ENCODE results near the gene DNAJC27.
A peak's percentile ranks its signal among the peaks of the same experiment; 100 is the strongest.
"Not testable (repeated sequence)": the region's sequence is repeated elsewhere in the genome, so short reads cannot be mapped to it uniquely, and the experiment has no call there.

The DNAJC27 gene

GRCh38 chr2:24971536-24972314, at the start of gene DNAJC27:
Gene DNAJC27, minus strand, starts transcription at chr2:24971955. Its CDS starts 51 bp downstream, at chr2:24971904.
- peak; percentile 95 for DNase-seq

DNA sequence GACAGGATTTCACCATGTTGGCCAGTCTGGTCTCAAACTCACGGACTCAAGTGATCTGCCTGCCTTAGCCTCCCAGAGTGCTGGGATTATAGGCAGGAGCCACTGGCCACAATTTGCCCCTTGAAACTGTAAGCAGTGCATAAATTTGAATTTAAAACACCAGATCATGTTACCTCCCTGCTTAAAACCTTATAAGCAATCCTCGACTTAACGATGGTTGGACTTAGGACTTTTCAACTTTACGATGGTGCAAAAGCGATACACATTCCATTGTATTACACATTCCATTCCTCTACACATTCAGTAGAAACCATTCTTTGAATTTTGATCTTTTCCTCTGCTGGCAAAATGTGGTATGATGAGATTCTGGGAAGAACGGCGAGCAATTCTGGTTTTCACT, 46.9 kb upstream of the DNAJC27 start:
- no peak for DNase-seq

DNA sequence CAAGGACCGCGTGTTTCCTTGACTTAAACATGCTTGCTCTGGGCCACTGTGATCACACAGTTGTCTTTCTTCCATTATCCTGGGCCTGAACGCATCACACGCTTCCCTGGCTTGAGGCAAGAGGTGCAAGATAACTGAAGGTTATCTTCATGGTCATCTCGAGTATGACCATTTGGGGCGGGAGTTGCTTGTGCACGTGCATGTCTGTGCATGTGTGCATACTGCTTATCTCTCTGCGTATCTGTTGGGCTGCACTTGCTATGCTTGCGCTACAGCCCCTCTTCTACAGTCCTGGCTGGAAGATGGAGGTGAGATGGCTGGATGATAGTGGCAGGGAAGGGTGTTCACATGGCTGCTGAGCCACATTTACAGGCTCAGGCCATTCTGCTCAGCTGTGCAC, 42.9 kb upstream of the DNAJC27 start:
- DNase-seq = no peak

DNA sequence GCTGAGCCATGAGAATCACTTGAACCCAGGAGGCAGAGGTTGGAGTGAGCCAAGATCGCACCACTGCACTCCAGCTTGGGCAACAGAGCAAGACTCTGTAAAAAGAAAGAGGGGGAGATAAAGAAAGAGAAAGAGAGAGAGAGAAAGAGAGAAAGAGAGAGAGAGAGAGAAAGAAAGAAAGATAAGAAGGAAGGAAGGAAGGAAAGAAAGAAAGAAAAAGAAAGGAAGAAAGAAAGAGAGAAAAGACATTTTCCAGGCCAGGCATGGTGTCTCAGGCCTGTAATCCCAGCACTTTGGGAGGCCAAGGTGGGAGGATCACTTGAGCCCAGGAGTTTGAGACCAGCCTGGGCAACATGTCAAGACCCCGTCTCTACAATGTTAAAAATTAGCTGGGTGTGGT, 39.6 kb upstream of the DNAJC27 start:
- DNase-seq = not testable (repeated sequence)

DNA sequence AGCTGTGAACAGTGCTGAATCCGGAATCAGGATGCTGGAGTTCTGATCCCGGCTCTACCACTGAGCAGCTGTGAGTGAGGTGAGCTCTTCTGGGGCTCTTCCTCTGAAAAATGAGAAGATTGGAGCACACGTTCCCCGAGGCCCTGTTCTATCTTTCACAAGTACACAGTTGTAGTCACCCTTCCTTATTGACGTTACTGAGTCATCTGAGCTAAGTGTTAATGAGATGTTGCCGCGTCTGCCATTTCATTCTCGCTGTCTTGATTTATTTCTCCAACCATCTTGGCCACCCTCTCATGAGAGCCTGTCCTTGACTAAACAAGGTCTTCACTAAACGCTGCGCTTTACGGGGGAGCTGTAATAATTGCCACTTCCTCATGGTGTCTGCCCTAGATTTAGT, 38.2 kb upstream of the DNAJC27 start:
- no peak for DNase-seq

DNA sequence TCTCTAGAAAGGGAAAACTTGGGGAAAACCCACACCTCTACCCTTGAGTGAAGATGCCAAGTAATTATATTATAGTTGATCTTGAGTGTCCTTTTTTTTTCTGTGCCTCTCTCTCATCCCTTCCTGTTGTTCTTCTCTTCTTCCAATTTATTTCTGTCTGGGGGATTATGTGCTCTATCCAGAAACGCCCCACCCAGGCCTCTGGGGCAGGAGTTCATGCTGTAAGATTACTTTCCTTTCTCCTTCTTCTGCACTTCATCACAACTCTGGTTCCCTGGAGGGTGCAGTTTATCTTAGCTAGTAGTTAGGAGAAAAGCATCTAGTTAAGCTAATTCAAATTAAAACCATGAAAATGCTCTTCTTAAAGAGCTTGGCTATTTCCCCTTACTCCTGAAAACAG, 30.3 kb upstream of the DNAJC27 start:
- DNase-seq = no peak

GRCh38 chr2:25001325-25001637, 29.5 kb upstream of the DNAJC27 start:
- DNase-seq = no peak

DNA sequence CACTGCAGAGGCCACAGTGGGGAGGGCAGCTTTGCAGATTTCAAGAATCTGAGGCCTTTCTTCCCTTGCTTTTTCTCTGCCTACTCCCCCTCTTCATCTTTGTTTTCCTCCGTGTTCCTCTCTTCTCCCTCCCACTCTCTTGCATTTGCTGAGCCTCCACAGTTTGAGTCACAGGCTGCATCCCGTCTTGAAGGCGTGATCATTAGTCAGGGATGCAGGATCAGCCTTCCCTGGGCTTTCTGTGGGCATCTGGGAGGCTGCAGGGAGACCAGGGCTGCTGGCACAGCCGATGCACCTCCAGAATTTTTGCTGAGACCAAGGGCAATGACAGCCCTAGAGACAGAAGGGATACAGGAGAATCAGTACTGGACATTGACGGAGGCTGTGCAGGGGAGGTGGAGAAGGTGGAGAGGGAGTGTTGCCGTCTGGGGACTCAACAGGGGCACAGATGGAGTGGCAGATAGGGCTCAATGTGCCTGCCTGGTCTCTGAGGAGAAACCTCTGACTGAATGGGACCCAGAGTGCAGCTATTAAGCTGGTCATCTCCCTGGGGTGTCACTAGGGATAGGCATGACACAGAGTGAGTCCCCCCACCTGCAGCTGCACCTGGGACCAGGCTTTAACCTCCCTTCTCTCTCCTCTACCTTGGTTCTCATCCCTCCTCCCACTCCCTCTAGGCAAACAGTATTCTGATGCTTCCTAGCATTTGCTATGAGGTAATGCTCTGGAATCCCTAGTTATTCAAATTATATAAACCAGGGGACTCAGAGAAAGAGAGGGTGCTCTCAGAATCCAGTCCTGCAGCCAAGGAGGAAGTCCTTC, 29.0 kb upstream of the DNAJC27 start:
- no peak for DNase-seq

DNA sequence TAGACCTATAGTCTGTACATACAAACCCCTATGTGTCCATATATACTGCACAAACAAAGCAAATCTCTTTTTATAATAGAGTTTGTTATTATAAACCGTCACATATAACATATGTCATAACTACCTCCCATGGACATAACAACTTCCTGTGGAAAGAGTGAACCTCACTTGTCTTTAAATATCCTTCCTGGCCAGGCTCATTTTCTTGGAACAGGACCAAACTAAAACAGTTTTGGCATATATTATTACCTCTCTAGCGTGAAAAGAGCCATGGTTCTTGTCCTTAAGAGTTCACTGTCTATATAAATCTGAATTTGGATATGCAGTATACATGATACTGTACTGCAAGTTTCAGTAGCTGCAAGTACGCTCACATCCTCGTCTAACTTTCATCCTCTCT, 28.3 kb upstream of the DNAJC27 start:
- no peak for DNase-seq

DNA sequence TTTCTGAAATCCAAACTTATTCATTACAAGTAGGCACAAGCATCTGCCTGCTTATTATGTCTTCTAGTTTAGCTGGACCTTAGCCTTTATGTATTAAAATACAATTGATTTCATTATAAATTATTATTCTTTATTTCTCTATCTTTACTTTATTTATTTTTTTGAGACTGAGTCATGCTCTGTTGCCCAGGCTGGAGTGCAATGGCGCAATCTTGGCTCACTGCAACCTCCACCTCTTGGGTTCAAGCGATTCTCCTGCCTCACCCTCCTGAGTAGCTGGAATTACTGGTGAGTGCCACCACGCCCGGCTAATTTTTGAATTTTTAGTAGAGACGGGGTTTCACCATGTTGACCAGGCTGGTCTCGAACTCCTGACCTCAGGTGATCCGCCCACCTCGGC, 27.3 kb upstream of the DNAJC27 start:
- DNase-seq = not testable (repeated sequence)

GRCh38 chr2:24994146-24994724, 22.5 kb upstream of the DNAJC27 start:
- no peak for DNase-seq

GRCh38 chr2:24993406-24994145, 21.8 kb upstream of the DNAJC27 start:
- DNase-seq = no peak

DNA sequence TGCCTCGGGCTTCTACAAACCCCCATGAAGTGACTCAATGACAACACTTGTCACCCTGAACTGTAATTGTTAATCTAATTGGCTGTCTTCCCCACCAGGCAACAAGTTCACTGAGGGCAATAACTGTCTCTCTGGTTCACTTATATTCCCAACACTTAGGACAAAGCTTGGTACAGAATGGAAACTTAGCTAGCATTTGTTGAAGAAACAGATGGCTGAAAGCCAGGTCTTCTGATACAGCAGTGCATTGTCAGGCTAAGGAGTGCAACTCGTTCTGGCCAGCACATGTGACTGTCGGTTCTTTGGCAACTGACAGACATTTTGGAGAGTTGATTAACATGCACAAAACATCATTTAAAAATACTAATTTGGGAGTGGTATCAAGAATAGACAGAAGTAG, 14.6 kb upstream of the DNAJC27 start:
- no peak for DNase-seq

DNA sequence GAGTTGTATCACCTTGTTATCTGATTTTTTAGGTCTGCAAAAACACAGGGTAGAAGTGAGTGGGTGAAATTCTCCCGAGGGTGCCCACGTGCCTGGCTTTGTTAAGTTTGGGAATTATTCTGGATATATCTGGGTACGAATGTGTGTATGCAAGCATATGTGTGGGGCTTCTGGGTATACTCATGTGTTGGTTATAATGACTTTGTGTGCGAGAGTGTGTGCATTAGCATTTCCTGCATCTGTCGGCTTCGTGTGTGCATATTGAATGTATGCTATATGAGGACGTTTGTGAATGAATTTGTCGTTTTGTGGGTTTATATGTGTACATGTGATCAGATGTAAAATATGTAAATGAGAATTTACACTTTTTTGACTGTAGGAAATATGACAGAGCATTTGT, 13.8 kb upstream of the DNAJC27 start:
- DNase-seq = no peak

DNA sequence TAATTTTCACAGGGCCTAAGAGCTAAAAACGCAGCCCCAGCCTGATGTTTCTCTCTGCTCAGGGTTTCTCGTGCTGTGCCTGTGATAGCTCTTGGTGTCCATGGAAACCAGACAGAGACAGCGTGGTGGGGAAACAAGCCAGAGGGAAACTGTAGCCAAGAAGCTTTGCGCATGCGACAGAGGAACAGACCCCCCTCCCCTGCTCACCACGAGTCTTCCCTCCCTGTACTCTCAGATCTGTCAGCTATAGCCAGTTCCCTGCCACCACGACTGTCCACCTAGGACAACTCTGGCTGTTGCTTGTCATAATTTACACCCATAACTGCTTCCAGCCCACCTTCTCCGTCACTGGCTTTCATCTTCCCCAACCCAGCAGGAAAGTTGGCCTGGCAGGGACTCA, 13.2 kb upstream of the DNAJC27 start:
- no peak for DNase-seq

DNA sequence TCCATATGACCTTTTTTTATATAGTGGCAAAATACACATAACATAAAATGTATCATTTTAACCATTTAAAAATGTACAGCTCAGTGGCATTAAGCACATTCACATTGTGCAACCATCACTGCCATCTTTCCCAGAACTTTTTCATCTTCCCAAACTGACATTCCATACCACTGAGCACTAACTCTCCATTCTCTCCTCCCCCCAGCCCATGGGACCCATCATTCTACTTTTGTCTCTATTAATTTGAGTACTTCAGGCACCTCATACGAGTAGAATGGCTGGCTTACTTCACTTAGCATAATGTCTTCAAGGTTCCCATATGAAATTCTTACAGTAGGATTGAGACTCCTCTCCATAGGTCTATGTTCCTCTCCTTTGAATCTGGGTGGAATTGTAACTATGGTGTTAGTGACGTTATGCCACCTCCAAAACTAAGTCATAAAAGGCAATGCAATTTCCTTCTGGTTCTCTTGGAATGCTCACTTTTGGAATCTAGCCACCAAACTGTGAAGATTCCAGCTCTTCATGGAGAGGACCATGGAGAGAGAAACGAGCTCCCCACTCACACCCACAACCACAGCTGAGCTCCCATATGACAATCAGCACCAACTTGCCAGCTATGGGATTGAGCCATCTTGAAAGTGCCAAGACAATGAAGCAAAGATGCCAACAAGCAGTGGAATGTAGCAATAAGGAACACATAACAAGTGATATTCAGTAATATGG, 9.8 kb upstream of the DNAJC27 start:
- DNase-seq = no peak

DNA sequence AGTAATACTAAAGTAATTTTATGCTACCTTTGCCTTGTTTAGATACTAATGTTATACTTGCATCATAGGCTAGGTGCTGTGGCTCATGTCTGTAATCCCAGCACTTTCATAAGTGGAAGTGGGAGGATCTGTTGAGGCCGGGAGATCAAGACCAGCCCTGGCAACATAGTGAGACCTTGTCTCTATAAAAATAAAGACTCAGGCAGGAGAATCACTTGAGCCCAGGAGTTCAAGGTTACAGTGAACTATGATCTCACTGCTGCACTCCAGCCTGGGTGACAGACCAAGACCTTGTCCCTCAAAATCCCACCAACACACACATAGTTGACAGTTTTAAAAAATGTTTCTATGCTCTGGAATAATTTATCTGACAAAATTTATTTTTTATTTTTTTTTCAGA, 6.9 kb upstream of the DNAJC27 start:
- DNase-seq = no peak

GRCh38 chr2:24977631-24978030, 5.9 kb upstream of the DNAJC27 start:
- no peak for DNase-seq

DNA sequence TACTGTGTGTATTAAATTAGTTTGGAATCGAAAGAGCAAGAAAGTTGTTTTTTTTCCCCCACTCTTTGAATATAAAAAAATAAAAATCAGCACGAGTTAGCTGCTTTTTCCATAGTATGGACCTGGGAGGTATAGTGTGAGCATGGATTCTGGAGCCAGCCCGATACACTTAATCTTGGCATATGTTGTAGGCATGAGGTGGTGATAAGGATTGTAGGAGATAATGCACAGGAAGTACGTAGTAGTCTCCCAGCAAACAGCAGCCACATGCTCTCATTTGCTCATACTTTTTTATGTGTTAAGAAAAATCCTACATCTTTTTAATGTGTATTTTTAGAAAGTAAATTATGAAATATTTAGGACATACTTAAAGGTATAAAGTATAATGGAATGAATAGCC, 2.1 kb upstream of the DNAJC27 start:
- DNase-seq = no peak

- DNase-seq = no peak
Observed at GRCh38 chr2:24972315-24972961, 683 bp upstream of the DNAJC27 start.

GRCh38 chr2:24971286-24971535, 544 bp downstream of the DNAJC27 start:
- no peak for DNase-seq

GRCh38 chr2:24970483-24971285, 1.1 kb downstream of the DNAJC27 start:
- no peak for DNase-seq

All from GOT3 (cell line).